ENCODE measurements around the gene KCNIP2.

KCNIP2 gene

DNA sequence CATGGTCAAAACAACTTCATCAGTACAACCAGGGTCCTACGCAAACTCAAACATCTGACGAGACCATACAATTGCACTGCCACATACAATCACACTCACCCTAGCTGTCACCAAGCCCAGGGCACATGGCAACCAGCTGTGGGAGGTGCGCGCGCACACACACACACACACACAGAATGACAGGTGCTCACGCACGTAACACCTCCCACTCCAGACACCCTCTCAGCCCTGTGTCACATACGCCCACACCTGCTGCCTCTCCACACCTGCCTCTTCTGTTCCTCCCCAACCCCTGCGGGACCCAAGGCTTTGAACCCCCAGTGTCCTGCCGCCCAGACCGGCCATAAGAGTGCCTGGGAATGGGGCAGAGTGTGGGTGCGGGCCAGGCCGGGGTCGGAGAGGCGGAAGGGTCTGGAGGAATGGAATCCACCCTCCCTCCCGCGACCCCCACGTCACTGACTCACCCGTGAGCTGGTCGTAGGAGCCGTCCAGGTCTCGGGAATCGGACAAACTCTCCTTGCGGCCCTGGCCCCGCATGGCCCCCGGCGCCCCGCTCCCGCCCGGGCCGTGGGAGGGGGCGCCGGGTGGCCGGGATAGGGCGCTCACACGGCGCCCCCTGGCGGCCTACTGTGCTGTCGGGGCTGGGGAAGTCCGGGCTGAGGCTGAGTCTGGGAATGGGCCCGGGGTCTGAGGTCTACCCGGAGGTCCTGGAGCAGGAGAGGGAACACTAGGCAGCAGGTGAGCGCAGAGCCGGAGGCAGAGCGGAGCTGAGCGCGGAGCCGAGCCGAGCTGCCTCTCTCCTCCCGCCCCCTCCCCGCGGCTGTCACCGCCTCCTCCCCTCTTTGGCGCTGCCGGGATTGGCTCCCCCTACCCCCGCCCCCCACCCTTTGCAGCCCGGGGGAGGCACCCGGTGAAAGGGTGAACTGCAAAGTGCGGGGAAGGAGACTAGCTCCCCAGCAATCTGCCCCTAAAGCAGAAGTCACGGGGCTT lies at the start of gene KCNIP2:
KCNIP2 (minus strand) TSS at position 769 of the 990 bp plus-strand sequence; CDS start at position 537, 232 bp downstream.
- Histone ChIP-seq H3K27me3 (replicated peaks; ENCODE audit: insufficient read depth, low read length) (no peaks in the 10 kb centered on the region), H4K20me1 (ENCODE audit: insufficient read depth, low read length) (no peaks in the 10 kb centered on the region), H3K9ac (ENCODE audit: low read length) (no peak within 1 kb of the TSS), H3K9me2 (replicated peaks; ENCODE audit: insufficient read depth, low read length) (no peaks in the 10 kb centered on the region), H2AFZ (ENCODE audit: low read length) (no peak within 1 kb of the TSS), H3K36me3 (replicated peaks; ENCODE audit: insufficient read depth, low read length) (no peaks in the 10 kb centered on the region), H3F3A (ENCODE audit: insufficient read depth, low read length) (no peaks in the 10 kb centered on the region), H3K4me3 (ENCODE audit: low read length) (no peak within 1 kb of the TSS), H3K79me2 (ENCODE audit: low read length) (no peaks in the 10 kb centered on the region), H3K4me2 (ENCODE audit: low read depth, low read length) (no peak within 1 kb of the TSS), H3K27ac (ENCODE audit: low read length) (no peak within 1 kb of the TSS), H3K9me3 (replicated peaks; ENCODE audit: insufficient read depth, low read length) (no peaks in the 10 kb centered on the region), H3K4me1 (ENCODE audit: low read length) (no peaks in the 10 kb centered on the region)
- no peak for DNase-seq
- TF ChIP-seq, protein P1, sequence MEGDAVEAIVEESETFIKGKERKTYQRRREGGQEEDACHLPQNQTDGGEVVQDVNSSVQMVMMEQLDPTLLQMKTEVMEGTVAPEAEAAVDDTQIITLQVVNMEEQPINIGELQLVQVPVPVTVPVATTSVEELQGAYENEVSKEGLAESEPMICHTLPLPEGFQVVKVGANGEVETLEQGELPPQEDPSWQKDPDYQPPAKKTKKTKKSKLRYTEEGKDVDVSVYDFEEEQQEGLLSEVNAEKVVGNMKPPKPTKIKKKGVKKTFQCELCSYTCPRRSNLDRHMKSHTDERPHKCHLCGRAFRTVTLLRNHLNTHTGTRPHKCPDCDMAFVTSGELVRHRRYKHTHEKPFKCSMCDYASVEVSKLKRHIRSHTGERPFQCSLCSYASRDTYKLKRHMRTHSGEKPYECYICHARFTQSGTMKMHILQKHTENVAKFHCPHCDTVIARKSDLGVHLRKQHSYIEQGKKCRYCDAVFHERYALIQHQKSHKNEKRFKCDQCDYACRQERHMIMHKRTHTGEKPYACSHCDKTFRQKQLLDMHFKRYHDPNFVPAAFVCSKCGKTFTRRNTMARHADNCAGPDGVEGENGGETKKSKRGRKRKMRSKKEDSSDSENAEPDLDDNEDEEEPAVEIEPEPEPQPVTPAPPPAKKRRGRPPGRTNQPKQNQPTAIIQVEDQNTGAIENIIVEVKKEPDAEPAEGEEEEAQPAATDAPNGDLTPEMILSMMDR (IDR thresholded peaks at IDR 0.05; ENCODE audit: low read length): peak; percentile 43
- TF ChIP-seq EZH2phosphoT487 (IDR thresholded peaks at IDR 0.05; ENCODE audit: low read length): no peak

DNA sequence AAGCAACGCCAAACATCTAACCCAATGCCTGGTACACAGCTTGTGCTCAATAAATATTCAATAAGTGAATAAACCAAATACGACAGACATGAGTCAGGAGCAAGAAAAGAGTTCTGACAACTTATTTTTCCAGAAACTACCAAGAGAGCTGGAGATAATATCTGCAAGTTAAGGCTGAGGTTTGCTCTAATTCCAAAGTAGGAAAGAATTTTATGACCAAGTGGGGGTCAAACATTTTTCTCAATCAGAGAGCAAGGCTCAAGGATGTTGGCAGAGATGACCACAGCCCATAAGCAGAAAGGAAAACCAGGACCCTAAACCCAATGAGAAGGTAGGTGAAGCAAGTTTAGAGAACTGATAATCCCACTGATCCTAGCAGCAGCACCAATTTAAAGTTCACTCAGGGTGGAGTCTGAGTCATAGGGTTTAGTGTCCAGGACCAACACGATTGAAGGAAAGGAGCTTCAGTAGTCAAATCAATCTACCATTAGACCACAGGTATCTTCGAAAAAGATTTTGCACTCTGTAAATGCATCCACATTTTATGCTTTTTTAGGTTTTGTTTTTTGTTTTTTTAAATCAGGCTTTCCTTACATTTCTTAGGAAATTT lies 49.3 kb upstream of the KCNIP2 start:
- no peak overlapping the region for H3K27ac ChIP-seq (ENCODE audit: low read length)
- no peak for TF ChIP-seq EZH2 (optimal IDR thresholded peaks at IDR 0.05; ENCODE audit: low read depth, low read length)
- no peak for TF ChIP-seq EZH2phosphoT487 (IDR thresholded peaks at IDR 0.05; ENCODE audit: low read length)
- TF ChIP-seq, protein P1 (IDR thresholded peaks at IDR 0.05; ENCODE audit: low read length): no peak
- no peaks in the 10 kb centered on the region for H3K4me1 ChIP-seq (ENCODE audit: low read length)
- DNase-seq: no peak
- H3K9me3 ChIP-seq (replicated peaks; ENCODE audit: insufficient read depth, low read length): no peaks in the 10 kb centered on the region
- no peak overlapping the region for H3K4me3 ChIP-seq (ENCODE audit: low read length)
- no peaks in the 10 kb centered on the region for H3K27me3 ChIP-seq (replicated peaks; ENCODE audit: insufficient read depth, low read length)
- H3K9me2 ChIP-seq (replicated peaks; ENCODE audit: insufficient read depth, low read length): no peaks in the 10 kb centered on the region
- H3K79me2 ChIP-seq (ENCODE audit: low read length): no peaks in the 10 kb centered on the region
- no peak overlapping the region for H3K9ac ChIP-seq (ENCODE audit: low read length)
- no peak overlapping the region for H3K4me2 ChIP-seq (ENCODE audit: low read depth, low read length)
- H3F3A ChIP-seq (ENCODE audit: insufficient read depth, low read length): no peaks in the 10 kb centered on the region
- no peaks in the 10 kb centered on the region for H3K36me3 ChIP-seq (replicated peaks; ENCODE audit: insufficient read depth, low read length)
- no peak overlapping the region for H2AFZ ChIP-seq (ENCODE audit: low read length)
- no peaks in the 10 kb centered on the region for H4K20me1 ChIP-seq (ENCODE audit: insufficient read depth, low read length)

DNA sequence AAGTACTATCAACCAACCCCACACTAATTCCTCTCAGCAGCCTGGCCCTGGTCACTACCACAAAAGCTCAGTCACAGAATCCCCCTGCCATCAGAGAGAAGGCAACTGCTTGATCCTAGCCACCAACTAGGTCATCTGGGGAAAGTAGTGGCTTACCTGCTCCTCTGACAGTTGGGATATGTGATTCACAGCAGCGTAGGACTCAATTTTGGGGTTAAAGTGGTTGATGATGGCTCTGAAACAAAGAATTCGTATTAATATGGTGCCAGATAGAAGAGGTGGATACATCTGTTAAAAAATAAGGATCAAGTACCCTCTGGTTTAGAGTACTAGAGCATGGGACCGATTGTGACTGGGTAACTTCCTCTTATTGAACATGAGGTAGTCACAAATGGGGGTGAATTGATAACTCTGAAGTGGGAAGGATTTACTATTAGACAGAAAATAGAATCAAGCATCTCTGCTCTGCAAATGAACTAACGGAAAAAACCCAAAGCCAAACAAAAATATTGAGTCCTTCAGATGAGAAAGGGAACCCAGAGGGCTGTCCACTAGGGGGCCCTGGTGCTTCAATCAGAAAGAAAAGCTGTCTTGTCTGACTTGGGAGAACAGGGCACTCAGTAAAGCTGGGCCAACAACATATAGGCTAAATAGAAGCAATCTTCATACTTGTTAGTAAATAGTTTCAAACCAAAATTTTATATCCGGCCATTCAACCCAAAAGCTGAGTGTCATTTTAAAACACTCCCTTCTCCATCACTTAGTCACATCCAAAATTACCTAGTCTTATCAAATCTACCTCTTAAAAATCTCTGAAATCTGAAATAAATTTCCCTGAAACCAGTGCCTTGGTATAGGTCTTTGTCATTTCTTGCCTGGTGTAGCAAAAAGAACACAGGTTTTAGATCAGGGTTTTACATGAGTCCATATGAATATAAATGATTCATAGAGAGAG lies 45.9 kb upstream of the KCNIP2 start:
- H3K4me2 ChIP-seq (ENCODE audit: low read depth, low read length): no peak overlapping the region
- H3K27me3 ChIP-seq (replicated peaks; ENCODE audit: insufficient read depth, low read length): no peaks in the 10 kb centered on the region
- no peaks in the 10 kb centered on the region for H3K79me2 ChIP-seq (ENCODE audit: low read length)
- no peaks in the 10 kb centered on the region for H3K9me2 ChIP-seq (replicated peaks; ENCODE audit: insufficient read depth, low read length)
- H3K36me3 ChIP-seq (replicated peaks; ENCODE audit: insufficient read depth, low read length): no peaks in the 10 kb centered on the region
- H4K20me1 ChIP-seq (ENCODE audit: insufficient read depth, low read length): no peaks in the 10 kb centered on the region
- no peak overlapping the region for H2AFZ ChIP-seq (ENCODE audit: low read length)
- H3K9ac ChIP-seq (ENCODE audit: low read length): no peak overlapping the region
- no peak overlapping the region for H3K4me3 ChIP-seq (ENCODE audit: low read length)
- H3K9me3 ChIP-seq (replicated peaks; ENCODE audit: insufficient read depth, low read length): no peaks in the 10 kb centered on the region
- no peak for TF ChIP-seq EZH2phosphoT487 (IDR thresholded peaks at IDR 0.05; ENCODE audit: low read length)
- TF ChIP-seq, protein P1 (IDR thresholded peaks at IDR 0.05; ENCODE audit: low read length): peak; percentile 85
- no peak for TF ChIP-seq EZH2 (optimal IDR thresholded peaks at IDR 0.05; ENCODE audit: low read depth, low read length)
- H3K4me1 ChIP-seq (ENCODE audit: low read length): no peaks in the 10 kb centered on the region
- H3F3A ChIP-seq (ENCODE audit: insufficient read depth, low read length): no peaks in the 10 kb centered on the region
- H3K27ac ChIP-seq (ENCODE audit: low read length): no peak overlapping the region
- DNase-seq: peak; percentile 78

Measured in MM.1S (cell line).